SK-N-MC (cell line): ENCODE data around the gene WARS2.

Source experiments
- EZH2 ChIP-seq: fragments of 200-600 bp; sonication (generic); IDR thresholded peaks from one replicate; pipeline ENCODE4 v1.6.1; 2017; ENCODE audit warnings: antibody characterized with exemption
- FOXP2 ChIP-seq: optimal IDR thresholded peaks from 2 replicates; pipeline ENCODE3; 2011; ENCODE audit warnings: mild to moderate bottlenecking, moderate library complexity; ENCODE audit not compliant: insufficient read depth; ENCODE audit errors: extremely low read length, control extremely low read depth
- POLR2AphosphoS5 ChIP-seq: IDR thresholded peaks from 2 replicates; pipeline ENCODE4 v1.6.1; 2012; ENCODE audit warnings: mild to moderate bottlenecking, low read depth, low read length, borderline replicate concordance

DNA sequence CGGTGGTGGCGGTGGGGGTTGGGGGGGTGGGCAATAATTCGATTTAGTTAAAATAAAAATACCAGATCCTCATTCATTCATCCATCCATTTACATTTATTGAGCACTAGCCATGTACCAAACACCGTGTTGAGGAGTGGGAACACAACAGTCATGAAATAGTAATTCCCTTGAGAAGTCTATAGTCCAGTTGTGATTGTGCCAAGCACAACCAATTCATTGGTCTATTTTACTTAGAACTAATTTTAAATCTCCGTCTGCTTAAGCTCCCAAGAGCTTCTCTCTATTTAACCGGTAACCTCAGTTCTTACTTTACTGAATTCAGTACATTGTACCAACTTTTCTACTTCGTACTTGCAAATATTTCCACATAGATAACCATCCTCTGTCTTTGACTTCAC lies 38.4 kb downstream of the WARS2 start:
- TF ChIP-seq EZH2 (no peak), FOXP2 (no peak), POLR2AphosphoS5 (no peak)
